Activated CD8-positive, alpha-beta memory T cell treated with anti-CD3 and anti-CD28 coated beads, Interleukin-2, amount 10 ng/mL, durations not matched to agents 7 days and 5 days (primary cell): Measurements from ENCODE around the gene TCF4. TPM values are rescaled to one million over a fixed set of nuclear protein-coding genes. Genes with fewer than 3 reads are reported as not detected.

Experiments used
- ATAC-seq: fragments of 150-1000 bp; cut with Tn5 transposase; one replicate; pipeline ENCODE4 v1.10.0; 2021; ENCODE audit warnings: moderate library complexity
- CTCF ChIA-PET: fragments of 350-600 bp; sonication (Branson Sonifier 250); formaldehyde crosslinking; loops from one replicate; lab custom pipeline; 2021; ENCODE audit warnings: antibody characterized with exemption; lab: Charles Lee
- DNase-seq: peaks from one replicate; pipeline ENCODE4 v3.0.0-alpha.2; 2020
- H3K27ac Mint-ChIP-seq: one replicate; pipeline ENCODE4 v1.8.0; 2021; ENCODE audit warnings: mild to moderate bottlenecking, mixed read lengths
- H3K27me3 Mint-ChIP-seq: one replicate; pipeline ENCODE4 v1.8.0; 2021; ENCODE audit warnings: mixed read lengths
- H3K36me3 Mint-ChIP-seq: one replicate; pipeline ENCODE4 v1.8.0; 2021; ENCODE audit warnings: mild to moderate bottlenecking, mixed read lengths
- H3K4me1 Mint-ChIP-seq: one replicate; pipeline ENCODE4 v1.8.0; 2021; ENCODE audit warnings: mixed read lengths
- H3K4me3 Mint-ChIP-seq: one replicate; pipeline ENCODE4 v1.8.0; 2021; ENCODE audit warnings: mild to moderate bottlenecking, moderate library complexity, mixed read lengths
- H3K9me3 Mint-ChIP-seq: one replicate; pipeline ENCODE4 v1.8.0; 2022; ENCODE audit warnings: low read depth, mixed read lengths
- total RNA-seq, 2 experiments: library from RNA; stranded (reverse); gene quantifications; one replicate each; pipeline ENCODE4 v1.2.3, GENCODE V29; 2021

Gene TCF4
- total RNA-seq, 2 experiments from 2014 or later: 1.2 to 2.0 TPM

DNA sequence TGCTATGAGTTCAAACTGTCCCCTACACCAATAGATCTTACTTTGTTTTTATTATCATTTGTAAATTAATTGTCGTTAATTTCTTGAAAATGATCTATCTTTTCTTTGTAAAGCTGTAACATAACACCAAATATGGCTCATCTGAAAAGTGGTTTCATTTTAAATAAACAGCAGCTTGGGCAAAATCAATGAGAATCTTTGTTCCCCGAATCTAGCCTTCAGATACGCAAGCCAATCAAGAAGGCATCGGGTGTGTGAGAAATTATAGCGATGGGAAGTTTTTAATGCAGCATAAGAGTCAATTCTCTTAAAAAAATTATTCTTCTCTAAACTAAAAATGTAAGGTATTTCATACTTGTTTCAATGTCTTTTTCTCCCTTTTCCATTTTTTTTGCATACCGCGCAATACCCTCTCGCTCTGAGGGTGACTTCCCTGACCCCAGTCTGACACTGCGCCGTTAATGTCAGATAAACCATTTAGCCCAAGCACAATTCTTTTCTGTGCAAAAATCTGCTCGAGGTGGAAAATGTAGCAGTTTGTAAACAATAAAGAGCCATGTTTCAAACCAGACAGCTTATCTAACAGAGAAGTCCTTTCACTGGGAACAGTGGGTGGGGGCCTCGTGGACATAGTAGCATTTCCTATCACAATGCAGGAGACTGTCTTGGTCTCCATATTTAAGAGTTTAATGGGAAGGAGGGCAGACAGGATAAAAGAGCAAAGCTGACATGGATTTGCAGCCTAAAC is 129.4 kb downstream of the TCF4 start:
- no peaks in the 10 kb centered on the region for H3K36me3 Mint-ChIP-seq
- no peaks in the 10 kb centered on the region for H3K9me3 Mint-ChIP-seq
- H3K4me3 Mint-ChIP-seq: no peak overlapping the region
- CTCF ChIA-PET: no interaction called here
- no peak overlapping the region for H3K27ac Mint-ChIP-seq
- H3K4me1 Mint-ChIP-seq: no peaks in the 10 kb centered on the region
- ATAC-seq (no peak), DNase-seq (no peak)
- H3K27me3 Mint-ChIP-seq: no peaks in the 10 kb centered on the region

- Mint-ChIP-seq H3K27ac (no peak overlapping the region), H3K9me3 (no peaks in the 10 kb centered on the region), H3K27me3 (no peaks in the 10 kb centered on the region), H3K4me1 (no peaks in the 10 kb centered on the region), H3K36me3 (no peaks in the 10 kb centered on the region), H3K4me3 (no peak overlapping the region)
- CTCF ChIA-PET: no interaction called here
- DNase-seq: no peak
- no peak for ATAC-seq
Measured at GRCh38 chr18:55457028-55457427, 131.0 kb downstream of the TCF4 start.

GRCh38 chr18:55455938-55456337 is 132.1 kb downstream of the TCF4 start:
- CTCF ChIA-PET: no interaction called here
- no peaks in the 10 kb centered on the region for H3K9me3 Mint-ChIP-seq
- no peaks in the 10 kb centered on the region for H3K4me1 Mint-ChIP-seq
- DNase-seq (no peak), ATAC-seq (no peak)
- H3K27ac Mint-ChIP-seq: no peak overlapping the region
- H3K4me3 Mint-ChIP-seq: no peak overlapping the region
- H3K36me3 Mint-ChIP-seq: no peaks in the 10 kb centered on the region
- H3K27me3 Mint-ChIP-seq: no peaks in the 10 kb centered on the region

DNA sequence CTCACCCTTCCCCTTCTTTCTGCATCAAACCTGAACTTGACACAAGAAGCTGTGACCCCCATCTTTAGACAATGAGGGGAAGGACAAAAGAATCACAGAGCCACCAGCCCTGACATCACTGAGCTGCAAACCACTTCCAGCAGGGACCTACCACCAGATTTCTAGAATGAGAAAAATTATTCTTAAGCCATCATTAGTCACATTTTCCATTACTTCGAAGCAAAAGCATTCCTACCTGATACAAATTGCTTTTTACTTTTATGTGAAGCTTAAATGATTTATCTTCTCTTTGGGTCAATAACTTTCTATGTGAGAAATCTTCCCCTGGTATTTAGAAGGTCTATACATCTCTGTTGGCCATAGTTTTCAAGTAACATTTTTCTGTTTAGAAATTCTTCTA is 134.8 kb downstream of the TCF4 start:
- no peak for ATAC-seq
- no peak overlapping the region for H3K4me3 Mint-ChIP-seq
- no peaks in the 10 kb centered on the region for H3K4me1 Mint-ChIP-seq
- DNase-seq: no peak
- H3K9me3 Mint-ChIP-seq: no peaks in the 10 kb centered on the region
- CTCF ChIA-PET: no interaction called here
- no peaks in the 10 kb centered on the region for H3K27me3 Mint-ChIP-seq
- H3K27ac Mint-ChIP-seq: no peak overlapping the region
- no peaks in the 10 kb centered on the region for H3K36me3 Mint-ChIP-seq

- no peaks in the 10 kb centered on the region for H3K27me3 Mint-ChIP-seq
- no peak overlapping the region for H3K4me3 Mint-ChIP-seq
- H3K4me1 Mint-ChIP-seq: no peaks in the 10 kb centered on the region
- no peak overlapping the region for H3K27ac Mint-ChIP-seq
- CTCF ChIA-PET: no interaction called here
- ATAC-seq: no peak
- DNase-seq: no peak
- H3K36me3 Mint-ChIP-seq: no peaks in the 10 kb centered on the region
- no peaks in the 10 kb centered on the region for H3K9me3 Mint-ChIP-seq
Measured at GRCh38 chr18:55452123-55452611, 135.8 kb downstream of the TCF4 start.

DNA sequence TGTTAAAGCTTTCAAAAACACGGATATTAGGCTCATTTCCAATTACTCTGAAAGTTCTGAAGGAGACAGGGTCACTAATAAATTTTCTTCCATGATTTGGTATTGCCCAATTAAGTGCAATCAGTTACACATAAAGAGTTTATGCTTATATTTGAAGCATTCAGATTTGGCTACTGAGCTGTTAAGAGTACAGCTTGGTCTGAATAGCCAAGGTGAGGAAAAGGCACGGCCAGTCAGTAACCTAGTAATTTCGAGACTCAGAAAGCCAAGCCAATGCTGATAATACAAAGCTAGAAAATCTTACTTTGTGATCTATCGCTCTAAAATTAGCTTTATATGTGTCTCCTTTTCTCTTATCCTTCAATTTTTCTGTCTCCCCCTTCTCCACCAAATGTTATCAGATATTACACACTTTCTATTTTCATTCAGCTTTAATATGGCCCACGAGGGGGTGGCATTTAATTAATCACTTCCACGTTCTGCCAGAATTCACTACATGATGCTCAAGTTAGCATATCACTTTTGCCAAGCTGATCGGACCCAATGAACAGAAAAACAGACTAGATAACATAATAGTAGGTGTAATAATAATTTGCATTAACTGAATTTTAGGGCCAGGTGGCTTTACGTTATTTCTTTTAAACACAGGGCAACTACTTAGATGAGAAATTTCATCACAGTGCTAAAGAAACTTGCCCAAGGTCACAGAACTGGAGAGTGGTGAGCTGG is 138.4 kb downstream of the TCF4 start:
- DNase-seq (no peak), ATAC-seq (no peak)
- Mint-ChIP-seq H3K27me3 (no peaks in the 10 kb centered on the region), H3K27ac (no peak overlapping the region), H3K4me1 (no peaks in the 10 kb centered on the region), H3K9me3 (no peaks in the 10 kb centered on the region), H3K36me3 (no peaks in the 10 kb centered on the region), H3K4me3 (no peak overlapping the region)
- CTCF ChIA-PET: interaction anchor here (1.1 kb wide), 1 partner anchor 10 kb away, joined by 3 read pairs; no protein-coding TSS in a partner anchor

- no peak for ATAC-seq
Measured at GRCh38 chr18:55448420-55448819, 139.6 kb downstream of the TCF4 start.

GRCh38 chr18:55447672-55448018 is 140.3 kb downstream of the TCF4 start:
- no peak for ATAC-seq
- no peaks in the 10 kb centered on the region for H3K27me3 Mint-ChIP-seq
- CTCF ChIA-PET: no interaction called here
- H3K4me3 Mint-ChIP-seq: no peak overlapping the region
- no peak for DNase-seq
- H3K4me1 Mint-ChIP-seq: no peaks in the 10 kb centered on the region
- no peak overlapping the region for H3K27ac Mint-ChIP-seq
- no peaks in the 10 kb centered on the region for H3K36me3 Mint-ChIP-seq
- no peaks in the 10 kb centered on the region for H3K9me3 Mint-ChIP-seq

More at GRCh38 chr18:55448420-55448819, 139.6 kb downstream of the TCF4 start:
- H3K27me3 Mint-ChIP-seq: no peaks in the 10 kb centered on the region
- no peaks in the 10 kb centered on the region for H3K36me3 Mint-ChIP-seq
- H3K4me1 Mint-ChIP-seq: no peaks in the 10 kb centered on the region
- CTCF ChIA-PET: no interaction called here
- no peaks in the 10 kb centered on the region for H3K9me3 Mint-ChIP-seq
- no peak overlapping the region for H3K27ac Mint-ChIP-seq
- DNase-seq: no peak
- H3K4me3 Mint-ChIP-seq: no peak overlapping the region

DNA sequence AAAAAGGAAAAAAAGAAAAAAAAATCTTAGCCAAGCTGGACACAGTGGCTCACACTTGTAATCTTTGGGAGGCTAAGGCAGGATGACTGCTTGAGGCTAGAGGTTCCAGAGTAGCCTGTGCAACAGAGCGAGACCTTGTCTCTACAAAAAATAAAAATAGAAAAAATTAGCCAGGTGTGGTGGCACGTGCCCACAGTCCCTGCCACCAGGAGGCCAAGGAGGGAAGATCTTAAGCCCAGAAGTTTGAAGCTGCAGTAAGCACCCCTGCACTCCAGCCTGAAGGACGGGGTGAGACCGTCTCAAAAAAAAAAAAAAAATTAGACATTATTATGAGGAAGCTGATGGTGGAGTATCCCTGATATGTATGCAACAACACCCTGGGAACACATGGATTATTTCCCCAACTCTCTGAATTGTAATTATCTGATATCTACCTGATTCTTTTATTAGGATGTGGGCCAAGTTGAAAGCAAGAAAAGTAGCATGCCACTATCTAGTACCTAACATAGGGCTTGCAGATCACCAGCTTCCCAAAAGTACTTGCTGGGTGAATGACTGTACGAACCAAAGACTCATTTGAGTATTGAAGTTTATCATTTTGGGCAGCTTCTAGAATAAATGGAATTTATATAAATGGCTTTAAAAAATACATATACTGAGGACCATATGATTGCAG is 140.9 kb downstream of the TCF4 start:
- no peak for ATAC-seq
- CTCF ChIA-PET: no interaction called here
- no peaks in the 10 kb centered on the region for H3K4me1 Mint-ChIP-seq
- H3K27me3 Mint-ChIP-seq: no peaks in the 10 kb centered on the region
- DNase-seq: no peak
- no peak overlapping the region for H3K4me3 Mint-ChIP-seq
- no peaks in the 10 kb centered on the region for H3K36me3 Mint-ChIP-seq
- H3K27ac Mint-ChIP-seq: no peak overlapping the region
- H3K9me3 Mint-ChIP-seq: no peaks in the 10 kb centered on the region

- H3K9me3 Mint-ChIP-seq: no peaks in the 10 kb centered on the region
- no peaks in the 10 kb centered on the region for H3K36me3 Mint-ChIP-seq
- no peak overlapping the region for H3K4me3 Mint-ChIP-seq
- no peaks in the 10 kb centered on the region for H3K27me3 Mint-ChIP-seq
- ATAC-seq (no peak), DNase-seq (no peak)
- no peak overlapping the region for H3K27ac Mint-ChIP-seq
- H3K4me1 Mint-ChIP-seq: no peaks in the 10 kb centered on the region
- CTCF ChIA-PET: no interaction called here
Measured at GRCh38 chr18:55444536-55444935, 143.5 kb downstream of the TCF4 start.

DNA sequence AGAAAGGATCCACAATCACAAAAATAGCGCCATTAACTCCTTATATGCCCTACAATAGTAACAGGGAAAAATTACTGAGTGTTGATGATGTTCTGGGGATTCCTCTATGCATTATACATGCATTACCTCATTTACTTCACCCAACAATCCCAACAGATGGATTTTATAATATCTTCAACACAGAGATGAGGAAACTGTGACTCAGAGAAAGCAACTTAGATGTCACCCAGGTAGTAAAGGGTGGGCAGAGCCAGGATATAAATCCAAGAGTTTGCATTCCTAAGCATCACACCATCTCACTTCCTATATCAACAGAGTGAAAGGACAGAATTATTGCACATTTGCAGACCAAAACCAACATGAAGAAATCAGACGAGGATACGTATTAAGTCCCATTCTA is 144.2 kb downstream of the TCF4 start:
- Mint-ChIP-seq H3K36me3 (no peaks in the 10 kb centered on the region), H3K27me3 (no peaks in the 10 kb centered on the region), H3K27ac (no peak overlapping the region), H3K4me1 (no peaks in the 10 kb centered on the region), H3K9me3 (no peaks in the 10 kb centered on the region), H3K4me3 (no peak overlapping the region)
- CTCF ChIA-PET: no interaction called here
- no peak for DNase-seq
- no peak for ATAC-seq

DNA sequence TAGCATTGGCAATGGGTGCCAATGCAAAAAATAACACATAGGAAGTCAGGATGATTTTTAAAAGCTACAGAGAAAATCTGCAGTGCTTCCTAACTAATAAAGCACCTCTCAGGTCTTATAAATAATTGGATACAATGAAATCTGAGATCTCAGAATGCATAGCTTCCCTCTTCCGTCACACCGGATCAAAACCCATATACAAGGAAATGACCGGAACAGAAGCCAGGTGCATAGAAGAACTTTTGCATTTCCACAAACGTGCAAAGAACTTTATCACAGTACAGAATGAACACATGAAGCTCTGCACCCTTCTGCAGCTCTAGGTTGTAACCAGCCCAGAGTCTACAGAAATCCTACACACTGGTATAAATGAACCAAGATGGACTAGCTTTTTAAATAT is 145.4 kb downstream of the TCF4 start:
- DNase-seq: no peak
- no peak overlapping the region for H3K27ac Mint-ChIP-seq
- CTCF ChIA-PET: no interaction called here
- no peak for ATAC-seq
- H3K36me3 Mint-ChIP-seq: no peaks in the 10 kb centered on the region
- H3K27me3 Mint-ChIP-seq: no peaks in the 10 kb centered on the region
- no peaks in the 10 kb centered on the region for H3K4me1 Mint-ChIP-seq
- H3K9me3 Mint-ChIP-seq: no peaks in the 10 kb centered on the region
- no peak overlapping the region for H3K4me3 Mint-ChIP-seq

DNA sequence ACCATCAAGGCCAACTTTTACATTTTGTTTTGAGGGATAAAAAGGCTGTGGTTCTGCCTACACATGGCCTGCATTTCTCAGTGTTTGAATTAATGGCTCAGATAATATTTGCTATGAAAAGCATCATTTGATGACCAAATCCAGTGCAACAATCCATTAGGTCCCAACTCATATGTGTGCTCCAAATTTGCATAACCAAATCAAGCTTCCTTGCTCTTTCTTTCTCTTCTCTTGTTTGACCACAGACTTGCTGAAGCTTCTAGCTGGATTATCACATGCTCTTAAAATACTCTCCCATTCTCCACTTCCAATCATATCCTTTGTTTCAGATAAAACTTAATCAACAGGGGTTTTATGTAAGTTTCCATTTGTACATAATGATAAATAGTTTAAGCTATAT is 147.0 kb downstream of the TCF4 start:
- H3K27me3 Mint-ChIP-seq: no peaks in the 10 kb centered on the region
- no peak for DNase-seq
- H3K36me3 Mint-ChIP-seq: no peaks in the 10 kb centered on the region
- no peak overlapping the region for H3K27ac Mint-ChIP-seq
- no peaks in the 10 kb centered on the region for H3K9me3 Mint-ChIP-seq
- no peak for ATAC-seq
- H3K4me1 Mint-ChIP-seq: no peaks in the 10 kb centered on the region
- no peak overlapping the region for H3K4me3 Mint-ChIP-seq
- CTCF ChIA-PET: no interaction called here

GRCh38 chr18:55439056-55439455 is 148.9 kb downstream of the TCF4 start:
- no peak for ATAC-seq

More at GRCh38 chr18:55439056-55439455, 148.9 kb downstream of the TCF4 start:
- Mint-ChIP-seq H3K27me3 (no peaks in the 10 kb centered on the region), H3K4me3 (no peak overlapping the region), H3K9me3 (no peaks in the 10 kb centered on the region), H3K36me3 (no peaks in the 10 kb centered on the region), H3K4me1 (no peaks in the 10 kb centered on the region), H3K27ac (no peak overlapping the region)
- CTCF ChIA-PET: no interaction called here
- DNase-seq: no peak
